GM12878 (cell line): ENCODE measurements around the gene SNAPIN.

Experiments
- CEBPB ChIP-seq, 2 experiments: fragments of 150-350 bp in 1 of 2; IDR thresholded peaks; 2 replicates each; pipeline ENCODE4 v1.6.1; 2012 to 2014; ENCODE audit warnings: low read depth in 2 of 2, low read length in 2 of 2, borderline replicate concordance in 1 of 2, inconsistent platforms in 1 of 2
- SIN3A ChIP-seq: IDR thresholded peaks from 2 replicates; pipeline ENCODE4 v1.6.1; 2012; ENCODE audit warnings: low read depth, low read length, improper control_type of control experiment

- TF ChIP-seq SIN3A (no peak), CEBPB (IDR thresholded peaks at IDR 0.05; ENCODE audit: borderline replicate concordance in 1 of 2, low read depth in 2 of 2, low read length in 2 of 2) (no peak)
Measured at GRCh38 chr1:153626477-153626903, 32.0 kb upstream of the SNAPIN start.
